GM21381 (cell line): Measurements from ENCODE around the gene TRIP6.

Experiments used
- ATAC-seq: cut with Tn5 transposase; IDR thresholded peaks from one replicate; pipeline ENCODE4 v1.9.1; 2021; ENCODE audit warnings: mild to moderate bottlenecking, moderate library complexity; ENCODE audit not compliant: unreplicated experiment

The TRIP6 gene

DNA sequence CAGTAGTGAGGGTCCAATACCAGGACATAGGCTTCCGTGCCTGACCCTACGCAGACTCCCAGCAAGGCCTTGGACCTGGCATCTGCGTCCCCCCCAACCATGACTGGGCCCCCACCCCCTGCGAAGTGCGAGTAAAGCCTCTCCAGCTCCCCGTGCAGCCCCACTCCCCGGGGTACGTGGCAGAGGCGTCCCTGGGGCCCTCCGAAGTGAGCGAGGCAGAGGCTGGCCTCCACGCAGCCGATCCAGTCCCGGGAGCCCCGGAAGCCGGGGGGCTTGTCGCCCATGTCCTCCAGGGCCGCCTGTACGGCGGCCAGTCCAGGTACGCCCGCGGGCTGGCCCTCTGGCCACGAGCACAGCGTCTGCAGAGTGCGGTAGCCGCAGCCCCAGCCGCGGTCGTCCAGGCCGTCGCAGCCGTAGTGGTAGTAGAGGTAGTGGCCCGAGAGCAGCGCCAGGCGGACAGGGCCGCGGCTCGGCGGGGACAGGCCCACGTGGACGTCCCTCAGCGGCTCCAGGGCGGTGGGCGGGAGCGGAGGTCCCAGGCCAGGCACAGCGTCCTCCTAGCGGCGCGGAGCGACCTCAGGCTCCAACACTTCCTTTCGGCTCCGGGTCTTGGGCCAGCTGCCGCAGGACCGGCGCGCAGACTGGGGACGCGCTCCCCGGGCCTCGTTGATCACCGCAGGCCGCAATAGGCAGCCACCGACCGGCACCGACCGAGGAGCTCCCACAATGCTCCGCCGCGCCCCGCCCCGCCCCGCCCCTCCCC, 22.0 kb downstream of the TRIP6 start, which contains the start of gene UFSP1:
Gene UFSP1 (minus strand): TSS at position 728 of the 763 bp plus-strand sequence. CDS start 444 bp downstream, at position 284.
- peak; percentile 35 for ATAC-seq

DNA sequence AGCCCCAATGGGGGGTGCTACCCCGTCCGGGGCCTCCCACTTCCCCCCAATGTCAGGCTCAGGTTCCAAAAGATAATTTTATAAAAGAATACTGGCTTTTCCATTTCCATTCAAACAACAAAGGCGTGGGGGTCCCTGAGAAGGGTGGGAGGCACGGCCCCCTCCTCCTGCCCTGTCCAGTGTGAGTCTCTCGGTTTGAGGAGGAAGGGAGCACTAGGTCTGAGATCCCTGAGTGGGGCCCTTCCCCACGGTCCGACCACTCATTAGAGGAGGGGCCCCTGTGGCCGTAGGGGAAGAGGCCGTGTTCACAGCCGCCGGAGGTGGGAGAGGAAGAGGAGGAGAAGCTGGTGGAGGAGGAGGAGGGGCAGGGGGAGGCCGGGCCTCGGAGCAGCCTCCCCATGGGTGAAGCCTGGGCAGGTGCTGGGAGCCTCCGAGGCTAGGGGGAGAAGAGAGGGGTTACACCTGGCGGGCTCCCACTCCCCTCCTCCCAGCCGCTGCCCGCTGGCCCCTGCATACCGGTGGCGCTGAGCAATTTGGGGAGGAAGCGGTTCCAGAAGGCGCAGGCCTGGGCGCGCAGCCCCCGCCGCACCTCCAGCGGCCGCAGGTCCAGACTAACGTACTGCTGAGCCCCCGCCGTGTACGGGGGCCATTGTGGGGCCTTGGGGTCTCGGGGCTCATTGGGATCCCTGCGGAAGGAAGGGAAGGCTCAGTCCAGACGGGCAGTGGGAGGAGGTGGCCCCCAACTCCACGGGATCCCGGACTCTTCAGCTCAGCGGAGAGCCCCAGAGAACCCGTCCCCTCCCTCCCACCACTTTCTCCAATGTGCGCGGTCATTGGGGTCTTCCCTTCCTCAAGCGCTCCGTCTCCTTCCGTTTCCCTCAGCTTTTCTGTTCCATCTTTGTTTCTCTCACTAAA, 23.7 kb downstream of the TRIP6 start:
- ATAC-seq, result no peak

DNA sequence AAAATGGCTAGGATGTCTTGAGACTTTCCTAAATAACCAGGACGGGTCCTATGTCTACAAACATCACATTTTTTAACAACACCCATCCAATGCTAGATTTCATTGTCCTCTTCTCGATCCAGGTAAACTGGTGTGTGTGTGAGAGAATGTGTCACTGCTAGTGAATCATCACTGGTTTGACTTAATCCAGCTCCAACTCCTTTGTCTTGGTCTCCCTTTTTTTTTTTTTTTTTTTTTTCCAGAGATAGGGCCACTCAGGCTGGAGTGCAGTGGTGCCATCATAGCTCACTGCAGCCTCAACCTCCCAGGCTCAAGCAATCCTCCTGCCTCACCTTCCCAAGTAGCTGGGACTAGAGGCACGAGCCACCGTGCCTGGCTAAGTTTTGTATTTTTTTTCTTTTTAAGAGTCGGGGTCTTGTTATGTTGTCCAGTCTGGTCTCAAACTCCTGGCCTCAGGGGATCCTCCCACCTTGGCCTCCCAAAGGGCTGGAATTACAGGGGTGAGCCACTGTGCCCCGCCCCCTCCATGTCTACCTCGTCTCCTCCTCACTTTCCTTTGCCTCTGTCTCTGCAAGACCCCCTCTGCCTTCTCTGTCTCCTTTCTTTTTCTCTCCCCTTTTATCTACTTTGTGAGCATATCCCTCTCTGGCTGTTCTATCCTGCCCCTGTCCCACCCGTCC, 24.5 kb downstream of the TRIP6 start:
- no peak for ATAC-seq

DNA sequence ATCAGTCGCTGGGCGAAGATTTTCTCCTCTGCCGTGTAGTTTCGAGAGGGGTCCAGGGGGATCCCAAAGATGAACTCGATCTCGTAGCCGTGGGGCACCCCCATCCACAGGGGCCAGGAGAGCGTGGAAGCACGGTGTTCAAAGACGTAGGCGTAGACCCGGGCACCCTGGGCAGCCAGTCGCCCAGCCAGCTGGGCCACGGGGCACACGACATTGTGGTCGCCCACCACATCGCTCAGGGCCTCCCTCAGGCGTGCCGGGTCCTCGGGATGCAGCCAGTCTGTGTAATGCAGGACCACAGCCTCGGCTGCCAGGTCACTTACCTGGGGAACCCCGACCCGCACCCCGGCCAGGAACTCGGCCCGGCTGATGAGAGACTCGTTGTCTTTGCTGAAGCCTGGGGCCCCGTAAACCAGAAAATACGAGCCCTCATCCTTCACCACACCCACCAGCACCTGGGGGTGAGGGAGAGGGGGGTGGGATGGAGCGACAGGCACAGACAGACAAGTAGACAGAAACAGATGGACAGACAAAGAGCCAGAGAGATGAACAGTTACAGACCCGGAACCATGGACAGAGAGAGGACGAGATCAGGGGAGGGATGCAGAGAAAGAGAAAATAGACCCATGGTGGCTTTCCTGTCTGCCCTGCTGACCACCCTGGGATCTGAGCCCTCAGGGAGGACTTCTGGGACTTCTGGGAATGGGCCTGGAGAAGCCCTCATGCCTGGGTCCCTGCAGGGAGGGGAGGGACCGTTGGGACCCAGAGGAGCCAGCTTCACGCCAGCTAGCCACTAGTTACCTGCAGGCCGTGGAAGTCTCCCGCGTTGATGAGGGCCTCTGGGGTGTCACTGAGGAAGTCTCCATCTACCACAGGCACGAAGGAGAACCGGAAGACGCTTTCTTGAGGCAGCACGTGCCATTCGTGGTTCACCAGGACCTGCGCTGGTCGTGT, 25.5 kb downstream of the TRIP6 start:
- no peak for ATAC-seq

DNA sequence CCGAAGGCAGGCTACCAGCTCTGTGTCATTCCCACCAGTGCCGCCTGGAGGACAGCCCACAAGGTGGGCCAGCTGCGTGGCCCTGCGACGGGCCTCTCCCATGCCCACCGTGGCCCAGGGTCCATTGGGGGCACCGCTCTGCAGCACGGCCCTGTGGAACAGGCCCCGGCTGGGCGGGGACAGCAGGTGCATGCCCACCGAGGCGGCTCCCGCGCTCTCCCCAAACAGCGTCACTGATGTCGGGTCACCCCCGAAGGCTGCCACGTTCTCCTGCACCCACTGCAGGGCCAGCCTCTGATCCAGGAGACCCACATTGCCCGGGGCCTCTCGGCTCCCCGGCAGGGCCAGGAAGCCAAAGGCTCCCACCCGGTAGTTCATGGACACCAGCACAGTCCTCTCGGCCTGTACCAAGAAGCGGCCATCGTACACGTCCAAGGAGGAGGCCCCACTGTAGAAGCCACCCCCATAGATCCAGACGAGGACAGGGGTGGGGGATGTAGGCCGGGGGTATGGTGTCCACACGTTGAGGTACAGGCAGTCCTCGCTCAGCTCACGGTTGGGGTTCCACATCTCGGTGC, 26.2 kb downstream of the TRIP6 start:
- no peak for ATAC-seq

DNA sequence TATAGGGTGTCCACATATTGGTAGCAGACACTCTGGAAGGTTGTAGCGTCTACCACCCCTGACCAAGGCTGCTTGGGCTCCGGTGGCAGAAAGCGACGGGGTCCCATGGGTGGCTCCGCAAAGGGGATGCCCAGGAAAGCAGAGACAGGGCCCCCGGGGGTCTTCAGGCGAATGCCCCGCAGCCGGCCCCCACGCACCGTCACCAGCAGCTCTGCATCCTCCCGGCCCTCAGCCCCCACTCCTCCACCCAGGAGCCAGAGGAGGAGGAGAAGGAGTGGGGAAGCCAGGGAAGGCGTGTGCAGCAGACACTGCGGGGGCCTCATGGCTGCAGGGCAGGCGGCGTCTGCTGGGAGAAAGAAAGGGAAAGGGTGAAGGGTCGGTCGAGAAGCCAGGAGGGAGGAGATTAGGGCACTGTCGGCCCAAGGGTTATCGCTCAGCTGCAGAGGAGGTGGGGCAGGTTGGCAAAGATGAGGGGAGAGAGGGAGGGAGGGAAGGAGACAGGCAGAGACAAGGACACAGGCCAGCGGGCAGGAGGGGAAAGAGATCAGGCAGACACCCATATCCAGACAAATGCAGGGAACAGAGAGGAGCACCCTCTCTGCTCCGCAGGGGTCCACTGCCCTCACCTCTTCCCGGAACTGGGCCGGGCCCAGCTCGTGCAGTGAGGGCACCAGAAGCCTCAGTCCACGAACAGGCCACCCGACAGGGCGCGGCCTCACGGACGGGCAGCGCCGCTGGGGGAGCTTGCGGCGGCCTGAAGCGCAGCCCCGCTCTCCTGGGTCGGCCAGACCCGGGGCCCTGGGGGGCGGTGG, 26.9 kb downstream of the TRIP6 start:
- ATAC-seq, result no peak

DNA sequence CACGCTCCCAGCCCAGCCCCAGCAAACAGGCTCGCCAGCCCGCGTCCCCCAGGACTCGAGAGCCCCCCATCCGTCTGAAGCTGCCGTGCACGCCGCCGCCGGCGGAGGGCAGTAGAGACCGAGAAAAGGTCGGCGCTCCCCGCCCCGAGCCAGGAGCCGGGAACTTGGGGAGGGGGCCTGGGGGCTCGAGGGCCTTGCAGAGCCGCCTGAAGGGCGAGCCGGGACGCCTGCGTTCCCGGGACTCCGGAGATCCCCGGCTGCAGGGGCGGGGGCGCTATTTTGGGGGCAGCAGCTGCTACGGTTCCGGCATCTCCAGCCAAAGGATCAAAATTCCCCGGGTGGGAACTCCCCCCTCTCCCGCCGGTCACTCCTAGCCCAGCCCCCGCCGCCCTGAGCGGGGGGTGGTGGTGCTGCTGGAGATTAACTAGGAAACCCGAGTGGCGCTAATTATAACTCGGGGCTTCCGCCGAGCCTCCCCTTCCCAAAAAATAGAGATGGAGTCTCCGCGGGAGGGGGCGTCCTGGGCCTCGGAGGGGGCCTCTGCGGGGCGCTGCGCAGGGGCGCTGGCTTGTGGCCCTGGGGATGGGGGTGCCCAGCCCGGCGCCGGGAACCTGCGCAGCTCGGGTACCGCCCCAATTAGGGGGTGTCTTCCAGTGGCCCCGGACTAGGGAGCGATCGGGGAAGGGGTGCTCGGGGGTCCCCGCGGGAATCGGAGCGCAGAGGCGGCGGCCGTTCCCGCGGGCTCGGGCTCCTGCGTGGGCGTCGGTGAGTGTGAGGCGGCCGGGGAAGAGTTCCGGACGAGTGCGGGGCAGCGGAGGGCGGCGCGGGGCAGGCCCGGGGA, 27.9 kb downstream of the TRIP6 start:
- no peak for ATAC-seq

DNA sequence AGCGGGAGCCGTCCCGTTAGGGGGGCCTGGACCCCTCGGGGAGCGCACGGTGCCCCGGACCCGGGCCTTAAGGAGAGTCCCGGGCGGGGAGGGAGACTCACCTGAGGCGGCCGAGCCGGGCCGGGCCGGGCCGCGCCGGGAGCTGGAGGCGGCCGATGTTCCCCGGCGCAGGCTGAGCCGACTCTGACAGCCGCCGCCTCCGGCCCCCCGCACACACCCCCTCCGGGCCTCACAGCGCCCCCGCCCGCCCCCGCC, 28.4 kb downstream of the TRIP6 start, which contains the start of gene ACHE:
Gene ACHE (minus strand): TSS at position 188 of the 255 bp plus-strand sequence. CDS start 1,656 bp downstream, outside the sequence.
- no peak for ATAC-seq

DNA sequence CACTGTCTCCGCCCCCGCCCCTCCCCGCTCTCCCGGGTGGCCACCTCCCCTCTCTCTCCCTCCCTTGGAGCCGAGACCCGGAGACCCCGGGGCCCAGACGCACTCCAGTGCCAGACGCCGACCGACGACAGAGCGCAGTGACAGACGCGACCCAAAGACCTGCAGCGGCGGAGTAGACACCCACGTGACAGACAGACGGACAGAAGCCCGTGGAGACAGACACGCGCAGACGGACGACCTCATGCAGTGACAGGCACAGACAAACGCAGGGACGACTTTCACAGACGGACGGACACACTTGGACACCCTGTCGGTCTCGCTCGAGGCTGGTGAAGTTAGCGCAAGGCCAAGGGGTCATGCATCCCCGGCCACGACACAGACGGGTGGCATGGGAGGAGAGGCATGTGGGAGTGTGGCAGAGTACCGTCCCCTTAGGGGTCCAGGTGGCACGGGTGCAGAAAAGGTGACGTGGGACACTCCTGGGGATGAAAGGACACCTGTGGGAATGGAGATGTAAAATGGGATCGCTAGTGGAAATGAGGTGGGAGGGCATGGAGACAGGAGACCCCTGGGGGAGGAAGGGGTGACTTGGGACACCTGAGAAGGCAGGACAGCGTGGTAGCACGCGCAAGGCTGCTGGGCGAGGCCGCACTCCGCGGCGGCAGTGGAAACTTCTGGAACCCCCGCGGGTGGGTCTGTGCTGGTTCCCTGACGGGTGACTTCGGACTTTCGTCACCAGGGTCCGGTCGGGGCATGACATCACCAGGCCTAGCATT, 29.0 kb downstream of the TRIP6 start:
- ATAC-seq, result no peak

DNA sequence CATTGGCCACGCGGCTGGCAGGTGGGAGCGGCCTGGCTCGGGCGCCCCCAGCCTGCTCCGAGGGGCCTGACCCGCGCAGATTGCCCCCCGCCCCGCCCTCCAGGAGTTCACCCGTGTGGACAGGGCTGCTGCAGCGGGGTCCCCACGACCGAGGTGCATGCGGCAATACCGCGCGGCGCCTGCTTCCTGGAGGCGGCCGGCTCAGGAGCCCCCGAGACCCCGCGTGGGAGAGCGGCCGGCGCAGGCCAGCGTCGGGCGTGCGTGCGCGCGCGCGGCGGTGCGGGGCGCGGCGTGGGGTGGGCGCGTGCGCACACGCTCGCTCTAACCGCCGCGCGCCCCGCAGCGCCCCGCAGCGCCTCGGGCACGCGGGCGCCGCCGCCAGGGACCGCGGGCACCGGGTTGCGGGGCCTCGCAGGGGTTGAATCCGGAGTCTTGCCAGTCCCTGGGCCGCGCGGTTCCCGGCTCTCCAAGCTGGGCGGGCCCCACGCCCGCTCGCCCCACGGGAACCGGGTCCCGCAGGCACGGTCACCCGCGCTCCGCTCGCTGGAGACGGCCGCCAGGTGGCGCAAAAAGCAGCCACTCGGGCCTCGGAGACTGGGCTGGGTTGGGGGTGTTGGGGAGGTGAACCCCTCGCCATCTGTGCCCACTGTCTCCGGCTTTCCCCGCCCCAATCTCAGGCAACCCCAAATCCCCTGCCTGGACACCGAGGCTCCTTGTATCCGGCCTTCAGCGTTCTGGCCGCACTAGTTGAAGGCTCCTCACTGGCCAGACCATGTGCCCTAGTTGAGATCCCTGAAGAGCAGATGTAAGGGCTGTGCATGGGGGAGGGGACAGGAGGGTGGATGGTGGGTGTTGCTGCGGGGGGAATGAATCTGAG, 29.8 kb downstream of the TRIP6 start:
- no peak for ATAC-seq

DNA sequence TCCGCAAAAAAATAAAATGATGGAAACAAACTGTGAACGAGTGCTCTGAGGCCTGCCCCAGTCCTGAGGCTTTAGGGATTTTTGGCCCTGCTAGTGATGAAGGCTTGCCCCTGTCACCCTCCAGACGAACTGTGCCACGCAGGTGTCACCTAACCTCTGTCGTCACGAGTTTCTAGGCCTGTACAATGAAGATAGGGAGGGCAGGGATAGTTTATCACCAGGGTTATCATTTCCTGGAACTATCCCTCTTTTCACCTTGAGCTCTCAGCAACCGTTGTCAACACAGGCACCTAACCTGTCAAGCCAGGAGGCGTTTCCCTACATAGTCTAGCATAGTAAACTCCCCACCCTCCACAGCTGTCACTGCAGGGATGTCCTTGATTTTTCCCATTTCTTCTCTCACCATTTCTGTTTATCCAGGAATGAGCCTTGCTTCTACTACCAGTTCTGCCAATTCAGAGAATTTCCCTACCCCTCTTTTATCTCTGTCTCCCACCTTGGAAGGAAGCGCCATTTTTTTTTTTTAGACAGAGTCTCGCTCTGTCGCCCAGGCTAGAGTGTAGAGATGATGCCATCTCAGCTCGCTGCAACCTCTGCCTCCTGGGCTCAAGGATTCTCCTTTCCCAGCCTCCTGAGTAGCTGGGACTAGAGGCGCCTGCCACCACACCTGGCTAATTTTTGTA, 30.7 kb downstream of the TRIP6 start:
- no peak for ATAC-seq

DNA sequence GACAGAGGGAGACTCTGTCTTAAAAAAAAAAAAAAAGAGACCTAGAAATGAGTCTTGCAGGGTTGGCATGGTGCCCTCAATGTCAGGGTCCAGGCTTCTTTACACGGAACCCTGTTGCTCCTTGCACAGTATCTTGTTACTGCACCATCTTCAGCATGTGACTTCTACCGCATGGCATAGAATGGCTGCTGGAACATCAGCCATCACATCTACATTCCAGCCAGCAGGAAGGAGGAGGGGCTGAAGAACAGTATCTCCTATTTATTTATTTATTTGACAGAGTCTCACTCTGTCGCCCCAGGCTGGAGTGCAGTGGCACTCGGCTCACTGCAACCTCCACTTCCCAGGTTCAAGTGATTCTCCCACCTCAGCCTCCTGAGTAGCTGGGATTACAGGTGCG, 32.2 kb downstream of the TRIP6 start:
- ATAC-seq, result no peak

DNA sequence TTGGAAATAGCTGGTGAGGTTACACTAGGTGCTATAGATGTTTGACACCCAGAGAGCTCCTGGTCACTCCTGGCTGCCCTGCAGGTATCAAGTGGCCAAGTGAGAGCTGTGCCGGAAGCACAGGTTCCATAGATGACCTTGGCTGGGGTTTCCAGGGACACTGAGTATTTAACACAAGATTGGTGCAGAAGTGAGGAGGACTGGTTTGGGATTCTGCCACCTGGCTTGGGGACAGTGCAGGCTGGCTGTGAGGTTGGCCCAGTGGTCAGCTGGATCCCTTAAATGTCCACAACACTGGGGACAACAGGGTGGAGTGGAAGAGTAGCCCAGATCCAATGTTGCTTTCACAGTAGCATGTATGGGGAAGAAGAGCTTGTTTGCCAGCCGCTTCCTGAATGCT, 33.8 kb downstream of the TRIP6 start:
- ATAC-seq, result no peak

DNA sequence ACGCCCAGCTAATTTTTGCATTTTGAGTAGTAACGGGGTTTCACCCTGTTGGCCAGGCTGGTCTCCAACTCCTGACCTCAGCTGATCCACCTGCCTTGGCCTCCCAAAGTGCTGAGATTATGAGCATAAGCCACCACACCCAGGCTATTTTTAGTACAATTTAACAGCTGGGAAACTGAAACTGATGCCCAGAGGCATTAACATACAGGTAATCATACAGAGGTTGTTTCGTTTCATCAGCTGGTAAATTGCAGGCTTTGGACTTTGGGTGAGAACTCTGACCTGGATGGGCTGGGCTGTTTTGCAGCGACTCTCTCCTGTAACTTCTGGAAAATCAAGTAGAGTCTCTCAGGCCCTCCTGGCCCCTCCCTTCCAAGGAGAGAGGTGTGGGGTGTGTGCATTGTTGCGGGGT, 34.7 kb downstream of the TRIP6 start:
- no peak for ATAC-seq

DNA sequence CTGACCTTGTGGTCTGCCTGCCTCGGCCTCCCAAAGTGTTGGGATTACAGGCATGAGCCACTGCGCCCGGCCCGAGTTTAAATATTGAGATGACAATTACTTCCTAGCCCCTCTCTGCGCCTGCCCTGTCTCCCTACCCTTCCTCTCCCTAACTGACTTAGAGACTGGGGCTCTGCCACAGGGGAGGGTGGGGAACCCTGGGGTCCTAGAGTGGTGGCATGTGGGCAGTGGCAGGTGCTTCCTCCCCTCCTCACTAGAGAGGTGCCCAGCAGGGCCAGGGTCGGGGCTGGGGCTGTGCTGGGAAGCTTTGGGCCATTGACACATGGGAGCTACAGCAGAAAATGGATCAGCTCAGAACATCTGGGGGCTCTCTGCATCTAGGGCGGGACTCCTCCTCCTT, 35.5 kb downstream of the TRIP6 start:
- ATAC-seq, result no peak

DNA sequence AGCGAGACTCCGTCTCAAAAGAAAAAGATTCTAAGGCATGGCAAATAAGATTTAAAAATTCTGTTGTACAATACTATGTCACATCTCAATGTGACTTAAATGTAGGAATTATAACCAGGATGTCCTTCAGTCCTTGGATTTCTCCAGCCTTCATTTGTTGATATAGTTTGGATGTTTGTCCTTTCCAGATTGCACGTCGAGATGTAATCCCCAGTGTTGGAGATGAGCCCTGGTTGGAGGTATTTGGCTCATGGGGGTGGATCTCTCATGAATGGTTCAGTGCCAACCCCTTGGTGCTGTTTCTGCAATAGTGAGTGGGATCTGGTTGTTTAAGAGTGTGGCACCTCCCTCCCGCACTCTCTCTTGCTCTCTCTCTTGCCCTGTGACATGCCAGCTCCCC, 41.3 kb downstream of the TRIP6 start:
- ATAC-seq, result no peak
